IMR-90 (cell line): ENCODE results near the gene ARF3. TPM values are rescaled to one million over a fixed set of nuclear protein-coding genes. Genes with fewer than 3 reads are reported as not detected.

Experiments used
- ATAC-seq: fragments of 200-7000 bp; cut with Tn5 transposase; 2 replicates; pipeline ENCODE4 v1.9.1; 2020; ENCODE audit warnings: low read depth, mild to moderate bottlenecking, moderate library complexity
- BruUV-seq: library from RNA; stranded (reverse); fragments of 400-500 nt; replicated peaks from 2 replicates; lab custom pipeline; 2021; lab: Mats Ljungman, UMichigan
- CTCF ChIA-PET: fragments of 300-600 bp; formaldehyde crosslinking; extraction: SDS; loops from one replicate; lab custom pipeline; 2021; ENCODE audit warnings: antibody characterized with exemption; lab: Yijun Ruan, JAX
- POLR2A ChIA-PET: fragments of 300-600 bp; sonication (Branson Sonifier 250); formaldehyde crosslinking; loops from one replicate; lab custom pipeline; 2022; ENCODE audit warnings: antibody characterized with exemption; ENCODE audit not compliant: unreplicated experiment; lab: Charles Lee
- DNase-seq: peaks from one replicate; pipeline ENCODE4 v3.0.0; 2013
- H2AFZ ChIP-seq: replicated peaks from 2 replicates; pipeline ENCODE3; 2013; ENCODE audit warnings: low read length, mild to moderate bottlenecking; ENCODE audit not compliant: poor library complexity
- H2AK5ac ChIP-seq: 2 replicates; pipeline ENCODE4 v1.6.1; 2013; ENCODE audit warnings: low read depth, low read length, inconsistent platforms
- H2AK9ac ChIP-seq: replicated peaks from 2 replicates; pipeline ENCODE3; 2013; ENCODE audit warnings: mild to moderate bottlenecking, low read depth, low read length, moderate library complexity; ENCODE audit not compliant: poor library complexity
- H2BK120ac ChIP-seq: 2 replicates; pipeline ENCODE4 v1.6.1; 2013; ENCODE audit warnings: low read depth, low read length, inconsistent platforms
- H2BK15ac ChIP-seq: 3 replicates; pipeline ENCODE4 v1.6.1; 2013; ENCODE audit warnings: low read depth, low read length, inconsistent platforms
- H2BK20ac ChIP-seq: 2 replicates; pipeline ENCODE4 v1.6.1; 2013; ENCODE audit warnings: low read depth, mild to moderate bottlenecking, inconsistent platforms, low read length, moderate library complexity
- H2BK5ac ChIP-seq: 2 replicates; pipeline ENCODE4 v1.6.1; 2013; ENCODE audit warnings: mild to moderate bottlenecking, low read depth, low read length, inconsistent platforms; ENCODE audit not compliant: poor library complexity, severe bottlenecking
- H3K14ac ChIP-seq: replicated peaks from 2 replicates; pipeline ENCODE4 v1.6.1; 2013; ENCODE audit warnings: low read depth, low read length, inconsistent platforms
- H3K18ac ChIP-seq: 2 replicates; pipeline ENCODE4 v1.6.1; 2013; ENCODE audit warnings: low read depth, low read length, control low read depth
- H3K23ac ChIP-seq: 2 replicates; pipeline ENCODE4 v1.6.1; 2013; ENCODE audit warnings: low read depth, low read length, inconsistent platforms
- H3K27ac ChIP-seq: 2 replicates; pipeline ENCODE4 v1.5.1; 2013; ENCODE audit warnings: mild to moderate bottlenecking, control low read depth, low read length; ENCODE audit not compliant: insufficient read depth
- H3K27me3 ChIP-seq: 2 replicates; pipeline ENCODE4 v1.6.1; 2013; ENCODE audit warnings: low read length; ENCODE audit not compliant: control insufficient read depth, insufficient read depth
- H3K36me3 ChIP-seq: 2 replicates; pipeline ENCODE4 v1.6.1; 2013; ENCODE audit warnings: low read length, mixed read lengths; ENCODE audit not compliant: control insufficient read depth, insufficient read depth
- H3K4ac ChIP-seq: 2 replicates; pipeline ENCODE4 v1.6.1; 2013; ENCODE audit warnings: low read depth, low read length, inconsistent platforms
- H3K4me1 ChIP-seq: 2 replicates; pipeline ENCODE4 v1.6.1; 2013; ENCODE audit warnings: low read length, mixed read lengths; ENCODE audit not compliant: control insufficient read depth, insufficient read depth
- H3K4me2 ChIP-seq: 2 replicates; pipeline ENCODE4 v1.6.1; 2013; ENCODE audit warnings: low read depth, mild to moderate bottlenecking, control low read depth, low read length, moderate library complexity
- H3K4me3 ChIP-seq: 2 replicates; pipeline ENCODE4 v1.5.1; 2013; ENCODE audit warnings: low read depth, mild to moderate bottlenecking, control low read depth, low read length, moderate library complexity; ENCODE audit not compliant: insufficient read depth
- H3K56ac ChIP-seq: 2 replicates; pipeline ENCODE4 v1.6.1; 2013; ENCODE audit warnings: low read length, inconsistent platforms; ENCODE audit not compliant: insufficient read depth; ENCODE audit errors: extremely low read depth
- H3K79me1 ChIP-seq, 2 experiments: 2 replicates each; pipeline ENCODE4 v1.6.1; 2013; ENCODE audit warnings: low read length in 2 of 2, inconsistent platforms in 1 of 2, low read depth in 1 of 2
- H3K9ac ChIP-seq: 2 replicates; pipeline ENCODE4 v1.6.1; 2013; ENCODE audit warnings: low read depth, low read length, control low read depth
- H3K9me1 ChIP-seq: 2 replicates; pipeline ENCODE4 v1.6.1; 2013; ENCODE audit warnings: low read length, inconsistent platforms; ENCODE audit not compliant: insufficient read depth
- H3K9me3 ChIP-seq: 2 replicates; pipeline ENCODE4 v1.6.1; 2013; ENCODE audit warnings: low read length; ENCODE audit not compliant: control insufficient read depth, insufficient read depth
- H4K20me1 ChIP-seq: 2 replicates; pipeline ENCODE4 v1.6.1; 2013; ENCODE audit warnings: low read length, inconsistent platforms; ENCODE audit not compliant: insufficient read depth
- H4K5ac ChIP-seq: 2 replicates; pipeline ENCODE4 v1.6.1; 2013; ENCODE audit warnings: mild to moderate bottlenecking, low read depth, low read length, control low read depth
- H4K8ac ChIP-seq, 2 experiments: 2 replicates each; pipeline ENCODE4 v1.6.1; 2013; ENCODE audit warnings: low read depth in 2 of 2, low read length in 2 of 2, control low read depth in 1 of 2, inconsistent platforms in 1 of 2
- H4K91ac ChIP-seq: 2 replicates; pipeline ENCODE4 v1.6.1; 2013; ENCODE audit warnings: low read depth, low read length, inconsistent platforms; ENCODE audit not compliant: insufficient read depth
- BHLHE40 ChIP-seq: fragments of 150-350 bp; IDR thresholded peaks from 2 replicates; pipeline ENCODE4 v1.6.1; 2016; ENCODE audit warnings: mild to moderate bottlenecking, low read depth, low read length
- CEBPB ChIP-seq: IDR thresholded peaks from 2 replicates; pipeline ENCODE4 v1.6.1; 2012; ENCODE audit warnings: low read depth, low read length, improper control_type of control experiment
- CHD1 ChIP-seq: IDR thresholded peaks from 2 replicates; pipeline ENCODE4 v1.6.1; 2012; ENCODE audit warnings: low read depth, low read length, improper control_type of control experiment
- ELK1 ChIP-seq: fragments of 150-350 bp; IDR thresholded peaks from 2 replicates; pipeline ENCODE4 v1.6.1; 2016; ENCODE audit warnings: low read depth, mild to moderate bottlenecking, low read length, moderate library complexity, borderline replicate concordance
- FOS ChIP-seq: fragments of 150-350 bp; IDR thresholded peaks from 2 replicates; pipeline ENCODE4 v1.6.1; 2016; ENCODE audit warnings: low read depth, low read length
- MAFK ChIP-seq: IDR thresholded peaks from 2 replicates; pipeline ENCODE4 v1.6.1; 2012; ENCODE audit warnings: low read depth, low read length, improper control_type of control experiment
- MAZ ChIP-seq: IDR thresholded peaks from 2 replicates; pipeline ENCODE4 v1.6.1; 2012; ENCODE audit warnings: low read depth, mild to moderate bottlenecking, low read length, improper control_type of control experiment, moderate library complexity, borderline replicate concordance
- MXI1 ChIP-seq: IDR thresholded peaks from 2 replicates; pipeline ENCODE4 v1.6.1; 2012; ENCODE audit warnings: low read depth, mild to moderate bottlenecking, low read length, moderate library complexity, borderline replicate concordance
- NFE2L2 ChIP-seq: fragments of 150-350 bp; IDR thresholded peaks from 2 replicates; pipeline ENCODE4 v1.6.1; 2016; ENCODE audit warnings: low read depth, mild to moderate bottlenecking, low read length
- POLR2A ChIP-seq: IDR thresholded peaks from 2 replicates; pipeline ENCODE4 v1.6.1; 2012; ENCODE audit warnings: mild to moderate bottlenecking, low read depth, low read length
- RAD21 ChIP-seq: IDR thresholded peaks from 2 replicates; pipeline ENCODE4 v1.6.1; 2012; ENCODE audit warnings: low read length, improper control_type of control experiment
- RCOR1 ChIP-seq: IDR thresholded peaks from 2 replicates; pipeline ENCODE4 v1.6.1; 2012; ENCODE audit warnings: mild to moderate bottlenecking, low read length, improper control_type of control experiment; ENCODE audit not compliant: insufficient replicate concordance
- RFX5 ChIP-seq: IDR thresholded peaks from 2 replicates; pipeline ENCODE4 v1.8.0; 2012; ENCODE audit warnings: low read depth, mild to moderate bottlenecking, low read length, moderate library complexity
- SMC3 ChIP-seq: fragments of 150-350 bp; IDR thresholded peaks from 2 replicates; pipeline ENCODE4 v1.6.1; 2016; ENCODE audit warnings: low read depth, mild to moderate bottlenecking, antibody characterized with exemption, low read length, moderate library complexity
- WGBS, 2 experiments: methylation state at CpG; one replicate each; pipeline versions ENCODE4 v1.1.5 to v1.1.7; 2013; ENCODE audit warnings: missing lambda C conversion rate in 2 of 2; ENCODE audit not compliant: insufficient read length in 1 of 2; ENCODE audit errors: extremely low coverage in 2 of 2; 5-methylcytosine and 5-hydroxymethylcytosine counted together
- dilution Hi-C: fragments of 300-500 bp; cut with HindIII; formaldehyde crosslinking; loops from one replicate; pipeline ENCODE4 v1.14.3; 2018; ENCODE audit warnings: low sequenced_read_pairs; ENCODE audit not compliant: unreplicated experiment
- in situ Hi-C: fragments of 300-500 bp; cut with MboI; formaldehyde crosslinking; loops from 3 replicates; pipeline ENCODE4 v1.14.3; 2019; ENCODE audit warnings: low sequenced_read_pairs, inconsistent platforms, mixed read lengths
- intact Hi-C: fragments of 100-400 bp; cut with micrococcal nuclease; formaldehyde crosslinking; loops from 2 replicates; pipeline ENCODE4 v1.10.0; 2022
- polyA plus RNA-seq, 3 experiments: library from polyadenylated mRNA; depleted of rRNA; stranded (reverse); fragments of >200 nt; gene quantifications; 2 replicates each; pipeline ENCODE4 v1.2.3, GENCODE V29; 2012; ENCODE audit warnings: low replicate concordance in 1 of 3
- total RNA-seq: library from RNA; depleted of rRNA; stranded (reverse); fragments of >200 nt; gene quantifications from 2 replicates; pipeline ENCODE4 v1.2.3, GENCODE V29; 2012
- TF ChIP-seq, protein P1 (sequence below): fragments of 150-350 bp; IDR thresholded peaks from 2 replicates; pipeline ENCODE4 v1.6.1; 2017; ENCODE audit warnings: mild to moderate bottlenecking, antibody characterized with exemption, low read length, low read depth
- TF ChIP-seq, protein P2 (sequence below): conservative IDR thresholded peaks from 2 replicates; pipeline ENCODE4 v1.5.1; 2012; ENCODE audit warnings: mild to moderate bottlenecking, low read depth, low read length, improper control_type of control experiment

ARF3 gene
- total and polyA plus RNA-seq, 2 of the 4 experiments (the other 2 are of a cell fraction) = 97.7 to 198 TPM

- Histone ChIP-seq H4K5ac (no peak overlapping the region), H2AK9ac (no peak overlapping the region), H3K9ac (no peak overlapping the region), H4K20me1 (peaks cover 15% of the 10 kb centered on the region; the same call in 1 of the 2 replicates), H3K23ac (no peak overlapping the region), H2BK20ac (no peak overlapping the region), H3K4me3 (no peak overlapping the region), H2BK5ac (no peak overlapping the region), H3K4me1 (peaks cover 3% of the 10 kb centered on the region; the same call in 1 of the 2 replicates), H2AFZ (no peak overlapping the region), H3K56ac (no peak overlapping the region), H2BK15ac (no peak overlapping the region), H3K79me1 (no peaks in the 10 kb centered on the region), H3K14ac (no peak overlapping the region), H4K8ac (no peak overlapping the region), H3K27ac (no peak overlapping the region), H3K9me3 (no peaks in the 10 kb centered on the region), H3K36me3 (no peaks in the 10 kb centered on the region), H3K4me2 (no peak overlapping the region), H2AK5ac (no peak overlapping the region), H3K27me3 (peaks cover 96% of the 10 kb centered on the region), H4K91ac (no peak overlapping the region), H3K4ac (no peak overlapping the region), H3K9me1 (peaks cover 1% of the 10 kb centered on the region), H2BK120ac (no peak overlapping the region), H3K18ac (no peak overlapping the region)
- WGBS, 2 experiments = 0% methylated on average over 1 of the region's 6 CpGs; no CpG with 5 or more reads in 1 of the 2 experiments
- intact Hi-C loops = no loop called here
- no TSS peak for BruUV-seq
- ATAC-seq (no peak), DNase-seq (no peak)
- in situ Hi-C loops = no loop called here
- TF ChIP-seq FOS (no peak), MAZ (no peak), NFE2L2 (no peak), MAFK (no peak), SMC3 (no peak), BHLHE40 (no peak), RCOR1 (no peak), CEBPB (no peak), RFX5 (no peak), CHD1 (no peak), RAD21 (no peak), MXI1 (no peak), POLR2A (no peak), ELK1 (no peak)
- TF ChIP-seq, protein P1, sequence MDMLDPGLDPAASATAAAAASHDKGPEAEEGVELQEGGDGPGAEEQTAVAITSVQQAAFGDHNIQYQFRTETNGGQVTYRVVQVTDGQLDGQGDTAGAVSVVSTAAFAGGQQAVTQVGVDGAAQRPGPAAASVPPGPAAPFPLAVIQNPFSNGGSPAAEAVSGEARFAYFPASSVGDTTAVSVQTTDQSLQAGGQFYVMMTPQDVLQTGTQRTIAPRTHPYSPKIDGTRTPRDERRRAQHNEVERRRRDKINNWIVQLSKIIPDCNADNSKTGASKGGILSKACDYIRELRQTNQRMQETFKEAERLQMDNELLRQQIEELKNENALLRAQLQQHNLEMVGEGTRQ = no peak
- TF ChIP-seq, protein P2, sequence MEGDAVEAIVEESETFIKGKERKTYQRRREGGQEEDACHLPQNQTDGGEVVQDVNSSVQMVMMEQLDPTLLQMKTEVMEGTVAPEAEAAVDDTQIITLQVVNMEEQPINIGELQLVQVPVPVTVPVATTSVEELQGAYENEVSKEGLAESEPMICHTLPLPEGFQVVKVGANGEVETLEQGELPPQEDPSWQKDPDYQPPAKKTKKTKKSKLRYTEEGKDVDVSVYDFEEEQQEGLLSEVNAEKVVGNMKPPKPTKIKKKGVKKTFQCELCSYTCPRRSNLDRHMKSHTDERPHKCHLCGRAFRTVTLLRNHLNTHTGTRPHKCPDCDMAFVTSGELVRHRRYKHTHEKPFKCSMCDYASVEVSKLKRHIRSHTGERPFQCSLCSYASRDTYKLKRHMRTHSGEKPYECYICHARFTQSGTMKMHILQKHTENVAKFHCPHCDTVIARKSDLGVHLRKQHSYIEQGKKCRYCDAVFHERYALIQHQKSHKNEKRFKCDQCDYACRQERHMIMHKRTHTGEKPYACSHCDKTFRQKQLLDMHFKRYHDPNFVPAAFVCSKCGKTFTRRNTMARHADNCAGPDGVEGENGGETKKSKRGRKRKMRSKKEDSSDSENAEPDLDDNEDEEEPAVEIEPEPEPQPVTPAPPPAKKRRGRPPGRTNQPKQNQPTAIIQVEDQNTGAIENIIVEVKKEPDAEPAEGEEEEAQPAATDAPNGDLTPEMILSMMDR = no peak
- dilution Hi-C loops = no loop called here
- ChIA-PET POLR2A (no interaction called here), CTCF (interaction anchor here (2.5 kb wide), 1 partner anchor 14 kb away, joined by 12 read pairs; no protein-coding TSS in a partner anchor)
These were observed 25.3 kb upstream of the ARF3 start for GRCh38 chr12:48982397-48983080.
